Measurements from ENCODE around the gene ALPI. TPM values are rescaled to one million over a fixed set of nuclear protein-coding genes. Genes with fewer than 3 reads are reported as not detected.

ALPI gene
- total RNA-seq, 2 experiments from 2014 or later: not detected

- TF ChIP-seq CTCF (IDR thresholded peaks at IDR 0.05): no peak
- DNase-seq: no peak
- no peak overlapping the region for H3K4me3 Mint-ChIP-seq
- Histone ChIP-seq H3K4me3 (ENCODE audit: low read length) (no peak overlapping the region), H3K4me1 (ENCODE audit: insufficient read depth, low read length) (peaks cover 11% of the 10 kb centered on the region), H3K9me3 (ENCODE audit: control insufficient read depth in 1 of 2, insufficient read depth in 1 of 2, low read length in 2 of 2) (no peaks in the 10 kb centered on the region), H3K36me3 (ENCODE audit: insufficient read depth, low read length) (no peaks in the 10 kb centered on the region), H3K27ac (ENCODE audit: low read depth in 1 of 2, low read length in 2 of 2) (no peak overlapping the region), H3K27me3 (ENCODE audit: control insufficient read depth in 1 of 2, insufficient read depth in 2 of 2, low read length in 2 of 2) (peaks cover 0 to 2% of the 10 kb centered on the region in 2 experiments)
- no peak overlapping the region for H3K27ac Mint-ChIP-seq
- CTCF ChIA-PET: no interaction called here
- no peaks in the 10 kb centered on the region for H3K4me1 Mint-ChIP-seq (ENCODE audit: low read depth)
- POLR2A ChIA-PET: no interaction called here
- intact Hi-C loops (cut with DNase I, micrococcal nuclease): loop anchor here in 1 of 2 experiments (5.0 kb wide), 2 partner anchors 84 to 586 kb away; partner anchors contain the start of gene PRSS56
- no peaks in the 10 kb centered on the region for H3K9me3 Mint-ChIP-seq
- no peaks in the 10 kb centered on the region for H3K36me3 Mint-ChIP-seq (ENCODE audit: low read depth)
- H3K27me3 Mint-ChIP-seq: peaks cover 3% of the 10 kb centered on the region
- ATAC-seq (ENCODE audit: poor library complexity): no peak
These were observed 17.9 kb upstream of the ALPI start for GRCh38 chr2:232438091-232438490.

- H3K9me3 Mint-ChIP-seq: no peaks in the 10 kb centered on the region
- no peaks in the 10 kb centered on the region for H3K9me3 ChIP-seq (ENCODE audit: control insufficient read depth in 1 of 2, insufficient read depth in 1 of 2, low read length in 2 of 2)
- ChIA-PET CTCF (interaction anchor here (1.3 to 1.8 kb wide), 2 partner anchors 9 to 533 kb away, joined by 4 to 7 read pairs; no protein-coding TSS in a partner anchor), POLR2A (no interaction called here)
- no peaks in the 10 kb centered on the region for H3K36me3 ChIP-seq (ENCODE audit: insufficient read depth, low read length)
- peak; percentile 77 for TF ChIP-seq CTCF (IDR thresholded peaks at IDR 0.05)
- peak in 13 of 14 experiments; percentile 15 to 61 (median 31) for DNase-seq
- peaks cover 3% of the 10 kb centered on the region for H3K27me3 Mint-ChIP-seq
- peaks cover 11% of the 10 kb centered on the region for H3K4me1 ChIP-seq (ENCODE audit: insufficient read depth, low read length)
- H3K4me3 ChIP-seq (ENCODE audit: low read length): no peak overlapping the region
- H3K36me3 Mint-ChIP-seq (ENCODE audit: low read depth): no peaks in the 10 kb centered on the region
- no peak overlapping the region for H3K4me3 Mint-ChIP-seq
- H3K27ac Mint-ChIP-seq: no peak overlapping the region
- no peak overlapping the region for H3K27ac ChIP-seq (ENCODE audit: low read depth in 1 of 2, low read length in 2 of 2)
- H3K27me3 ChIP-seq (ENCODE audit: control insufficient read depth in 1 of 2, insufficient read depth in 2 of 2, low read length in 2 of 2): peaks cover 0 to 2% of the 10 kb centered on the region in 2 experiments
- H3K4me1 Mint-ChIP-seq (ENCODE audit: low read depth): no peaks in the 10 kb centered on the region
- peak; percentile 44 for ATAC-seq (ENCODE audit: poor library complexity)
- intact Hi-C loops (cut with DNase I, micrococcal nuclease): loop anchor here in 1 of 2 experiments (5.0 kb wide), 2 partner anchors 83 to 587 kb away; partner anchors contain the start of gene PRSS56
These were observed 16.8 kb upstream of the ALPI start for GRCh38 chr2:232438951-232439757.

- peak; percentile 58 for TF ChIP-seq CTCF (IDR thresholded peaks at IDR 0.05)
- H3K4me1 Mint-ChIP-seq (ENCODE audit: low read depth): no peaks in the 10 kb centered on the region
- intact Hi-C loops (cut with DNase I, micrococcal nuclease): loop anchor here (1.0 to 10.0 kb wide), 7 partner anchors 83 to 587 kb away; partner anchors contain the start of genes NPPC (in 1 of the 2) and PRSS56 (in 1 of the 2)
- no peaks in the 10 kb centered on the region for H3K9me3 ChIP-seq (ENCODE audit: control insufficient read depth in 1 of 2, insufficient read depth in 1 of 2, low read length in 2 of 2)
- no peak for ATAC-seq (ENCODE audit: poor library complexity)
- H3K4me3 ChIP-seq (ENCODE audit: low read length): no peak overlapping the region
- no peak overlapping the region for H3K27ac Mint-ChIP-seq
- ChIA-PET POLR2A (no interaction called here), CTCF (interaction anchor here (1.3 to 1.8 kb wide), 2 partner anchors 10 to 534 kb away, joined by 4 to 7 read pairs; no protein-coding TSS in a partner anchor)
- DNase-seq: peak in 2 of 14 experiments; percentile 21 to 26
- no peaks in the 10 kb centered on the region for H3K36me3 Mint-ChIP-seq (ENCODE audit: low read depth)
- H3K4me1 ChIP-seq (ENCODE audit: insufficient read depth, low read length): peaks cover 11% of the 10 kb centered on the region
- peaks cover 3% of the 10 kb centered on the region for H3K27me3 Mint-ChIP-seq
- H3K27ac ChIP-seq (ENCODE audit: low read depth in 1 of 2, low read length in 2 of 2): no peak overlapping the region
- no peaks in the 10 kb centered on the region for H3K9me3 Mint-ChIP-seq
- H3K27me3 ChIP-seq (ENCODE audit: control insufficient read depth in 1 of 2, insufficient read depth in 2 of 2, low read length in 2 of 2): peaks cover 0 to 2% of the 10 kb centered on the region in 2 experiments
- no peaks in the 10 kb centered on the region for H3K36me3 ChIP-seq (ENCODE audit: insufficient read depth, low read length)
- H3K4me3 Mint-ChIP-seq: no peak overlapping the region
These were observed 16.2 kb upstream of the ALPI start for GRCh38 chr2:232439758-232440135.

Measured in CD4-positive, alpha-beta T cell (primary cell).